MM.1S (cell line): Measurements from ENCODE around the gene LMOD1.
A peak's percentile ranks its signal among the peaks of the same experiment; 100 is the strongest.

ENCODE experiments used
- EZH2phosphoT487 ChIP-seq: fragments of 300-600 bp; sonication (generic); IDR thresholded peaks from 2 replicates; pipeline ENCODE4 v1.6.1; 2018; ENCODE audit warnings: antibody characterized with exemption, low read length
- TF ChIP-seq, protein P1 (sequence below): fragments of 300-600 bp; sonication (generic); IDR thresholded peaks from 2 replicates; pipeline ENCODE4 v1.5.1; 2016; ENCODE audit warnings: antibody characterized with exemption, low read length, mixed read lengths

- TF ChIP-seq, protein P1, sequence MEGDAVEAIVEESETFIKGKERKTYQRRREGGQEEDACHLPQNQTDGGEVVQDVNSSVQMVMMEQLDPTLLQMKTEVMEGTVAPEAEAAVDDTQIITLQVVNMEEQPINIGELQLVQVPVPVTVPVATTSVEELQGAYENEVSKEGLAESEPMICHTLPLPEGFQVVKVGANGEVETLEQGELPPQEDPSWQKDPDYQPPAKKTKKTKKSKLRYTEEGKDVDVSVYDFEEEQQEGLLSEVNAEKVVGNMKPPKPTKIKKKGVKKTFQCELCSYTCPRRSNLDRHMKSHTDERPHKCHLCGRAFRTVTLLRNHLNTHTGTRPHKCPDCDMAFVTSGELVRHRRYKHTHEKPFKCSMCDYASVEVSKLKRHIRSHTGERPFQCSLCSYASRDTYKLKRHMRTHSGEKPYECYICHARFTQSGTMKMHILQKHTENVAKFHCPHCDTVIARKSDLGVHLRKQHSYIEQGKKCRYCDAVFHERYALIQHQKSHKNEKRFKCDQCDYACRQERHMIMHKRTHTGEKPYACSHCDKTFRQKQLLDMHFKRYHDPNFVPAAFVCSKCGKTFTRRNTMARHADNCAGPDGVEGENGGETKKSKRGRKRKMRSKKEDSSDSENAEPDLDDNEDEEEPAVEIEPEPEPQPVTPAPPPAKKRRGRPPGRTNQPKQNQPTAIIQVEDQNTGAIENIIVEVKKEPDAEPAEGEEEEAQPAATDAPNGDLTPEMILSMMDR = peak; percentile 13; the same call in 1 of the 2 replicates
- TF ChIP-seq EZH2phosphoT487 = no peak
Observed at GRCh38 chr1:201982623-201983379, 36.5 kb upstream of the LMOD1 start, which contains the start of gene RNPEP.
